SK-N-SH treated with all-trans-retinoic acid at 6 μM for 48 hours (cell line): Measurements from ENCODE around the gene CLIC5.

Experiments used
- ATAC-seq: fragments of 200-7000 bp; cut with Tn5 transposase; 3 replicates; pipeline ENCODE4 v1.9.1; 2020; ENCODE audit warnings: mild to moderate bottlenecking, moderate library complexity
- ARNTL ChIP-seq: fragments of 450-650 bp; formaldehyde crosslinking; IDR thresholded peaks from 2 replicates; pipeline ENCODE4 v1.5.0; 2020; ENCODE audit warnings: low read depth, mild to moderate bottlenecking, moderate library complexity, borderline replicate concordance
- CREB5 ChIP-seq: fragments of 250-450 bp; sonication (Bioruptor Pico); IDR thresholded peaks from 2 replicates; pipeline ENCODE4 v1.5.1; 2020; ENCODE audit warnings: low read depth, mild to moderate bottlenecking, moderate library complexity
- CSDC2 ChIP-seq: fragments of 250-450 bp; sonication (Bioruptor Pico); IDR thresholded peaks from 2 replicates; pipeline ENCODE4 v1.5.0; 2020; ENCODE audit warnings: mild to moderate bottlenecking, moderate library complexity
- CSRNP3 ChIP-seq: fragments of 250-450 bp; sonication (Bioruptor Pico); IDR thresholded peaks from 2 replicates; pipeline ENCODE4 v1.5.1; 2021; ENCODE audit warnings: mild to moderate bottlenecking, moderate library complexity
- ISL1 ChIP-seq: fragments of 250-450 bp; sonication (Bioruptor Pico); IDR thresholded peaks from 2 replicates; pipeline ENCODE4 v2.1.2; 2022; ENCODE audit warnings: mild to moderate bottlenecking, moderate library complexity
- POU6F1 ChIP-seq: fragments of 250-450 bp; sonication (Bioruptor Pico); IDR thresholded peaks from 2 replicates; pipeline ENCODE4 v1.8.0; 2021; ENCODE audit warnings: low read depth, mild to moderate bottlenecking, moderate library complexity, borderline replicate concordance
- PPARA ChIP-seq: fragments of 250-450 bp; sonication (Bioruptor Pico); IDR thresholded peaks from 2 replicates; pipeline ENCODE4 v1.5.0; 2020; ENCODE audit warnings: mild to moderate bottlenecking, borderline replicate concordance
- RARB ChIP-seq: fragments of 250-450 bp; sonication (Bioruptor Pico); IDR thresholded peaks from 2 replicates; pipeline ENCODE4 v1.8.0; 2021; ENCODE audit warnings: mild to moderate bottlenecking, moderate library complexity
- SNAI2 ChIP-seq: fragments of 250-450 bp; sonication (Bioruptor Pico); IDR thresholded peaks from 2 replicates; pipeline ENCODE4 v1.5.0; 2020; ENCODE audit warnings: mild to moderate bottlenecking, moderate library complexity
- TOX ChIP-seq: fragments of 250-450 bp; sonication (Bioruptor Pico); IDR thresholded peaks from 2 replicates; pipeline ENCODE4 v1.8.0; 2021; ENCODE audit warnings: mild to moderate bottlenecking, moderate library complexity, borderline replicate concordance
- TSHZ2 ChIP-seq: fragments of 250-450 bp; sonication (Bioruptor Pico); IDR thresholded peaks from 2 replicates; pipeline ENCODE4 v1.5.0; 2020; ENCODE audit warnings: mild to moderate bottlenecking, moderate library complexity
- ZFP3 ChIP-seq: fragments of 250-450 bp; sonication (Bioruptor Pico); IDR thresholded peaks from 2 replicates; pipeline ENCODE4 v1.5.0; 2020; ENCODE audit warnings: mild to moderate bottlenecking, moderate library complexity
- ZFP30 ChIP-seq: fragments of 450-650 bp; formaldehyde crosslinking; IDR thresholded peaks from 2 replicates; pipeline ENCODE4 v1.5.0; 2022; ENCODE audit warnings: mild to moderate bottlenecking, moderate library complexity
- ZNF70 ChIP-seq: fragments of 450-650 bp; formaldehyde crosslinking; IDR thresholded peaks from 2 replicates; pipeline ENCODE4 v1.5.0; 2020; ENCODE audit warnings: mild to moderate bottlenecking, moderate library complexity

CLIC5 gene

GRCh38 chr6:46032110-46032998, 16.7 kb upstream of the CLIC5 start:
- ATAC-seq = no peak
- TF ChIP-seq TSHZ2 (CRISPR knock-in tag) = no peak
- TF ChIP-seq SNAI2 (CRISPR knock-in tag) = no peak
- TF ChIP-seq CSDC2 (CRISPR knock-in tag) = no peak

GRCh38 chr6:46029602-46030001, 13.9 kb upstream of the CLIC5 start:
- no peak for ATAC-seq
- no peak for TF ChIP-seq RARB (CRISPR knock-in tag)
- TF ChIP-seq, all 23 proteins: peak for 0

- no peak for ATAC-seq
- TF ChIP-seq CSRNP3 (CRISPR knock-in tag) = no peak
- TF ChIP-seq CREB5 (CRISPR knock-in tag) = no peak
- TF ChIP-seq ZFP3 (CRISPR knock-in tag) = no peak
- TF ChIP-seq ZNF70 (CRISPR knock-in tag) = no peak
- TF ChIP-seq ISL1 = no peak
- no peak for TF ChIP-seq ARNTL (CRISPR knock-in tag)
These were observed 10.6 kb upstream of the CLIC5 start for GRCh38 chr6:46026307-46026706.

- no peak for ATAC-seq
- TF ChIP-seq RARB (CRISPR knock-in tag) (no peak), TOX (CRISPR knock-in tag) (no peak), ARNTL (CRISPR knock-in tag) (no peak), POU6F1 (CRISPR knock-in tag) (no peak), CREB5 (CRISPR knock-in tag) (no peak), ZNF70 (CRISPR knock-in tag) (no peak), TSHZ2 (CRISPR knock-in tag) (no peak), ZFP30 (no peak), PPARA (CRISPR knock-in tag) (no peak)
These were observed 9.9 kb upstream of the CLIC5 start for GRCh38 chr6:46025573-46025972.
